GM19328 (cell line): ENCODE measurements around the gene MAPK8.

Experiments
- ATAC-seq: cut with Tn5 transposase; IDR thresholded peaks from one replicate; pipeline ENCODE4 v1.9.1; 2021; ENCODE audit warnings: mild to moderate bottlenecking, moderate library complexity; ENCODE audit not compliant: unreplicated experiment

Gene MAPK8

DNA sequence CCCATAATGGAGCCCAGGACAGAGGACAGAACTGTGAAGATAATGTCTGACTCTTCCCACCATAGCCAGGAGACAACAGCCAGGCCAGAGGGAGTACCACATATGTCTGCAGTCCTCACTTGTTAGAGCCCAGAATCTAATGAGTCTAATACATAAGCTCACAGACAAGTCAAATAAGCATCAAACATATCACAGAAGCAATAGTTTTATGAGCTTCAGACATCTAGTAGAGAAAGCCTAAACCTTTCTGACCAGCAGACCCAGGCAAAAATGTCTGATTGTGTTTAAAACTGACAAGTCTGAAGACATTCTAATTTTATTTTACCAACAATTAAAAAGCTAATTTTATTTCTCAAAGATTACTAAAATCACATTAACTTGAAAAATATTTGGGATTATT, 75.5 kb downstream of the MAPK8 start:
- ATAC-seq: no peak

GRCh38 chr10:48382982-48383381, 76.5 kb downstream of the MAPK8 start:
- no peak for ATAC-seq

DNA sequence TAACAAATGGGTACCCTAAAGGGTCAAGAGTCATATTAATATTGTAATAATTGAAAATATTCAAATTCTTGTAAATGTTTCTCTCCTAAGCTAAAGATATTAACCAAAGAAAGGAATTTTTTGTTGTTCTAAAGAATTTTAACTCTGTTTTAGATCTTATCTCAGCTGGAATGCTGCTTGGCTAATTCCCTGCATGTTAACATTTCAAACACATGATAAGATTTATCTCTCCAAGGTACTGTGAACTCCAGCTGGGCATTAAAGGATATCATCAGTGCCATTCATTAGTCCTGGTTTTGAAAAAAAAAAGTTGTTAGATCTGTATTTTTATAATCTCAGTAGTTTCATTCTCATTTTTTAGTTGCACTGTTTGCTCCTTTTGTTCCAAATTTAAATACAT, 76.9 kb downstream of the MAPK8 start:
- ATAC-seq: no peak

- no peak for ATAC-seq
Observed at GRCh38 chr10:48384699-48384982, 78.2 kb downstream of the MAPK8 start.

GRCh38 chr10:48389272-48389671, 82.8 kb downstream of the MAPK8 start:
- no peak for ATAC-seq

GRCh38 chr10:48389846-48390557, 83.5 kb downstream of the MAPK8 start:
- ATAC-seq: no peak

- ATAC-seq: no peak
Observed at GRCh38 chr10:48390558-48390871, 84.0 kb downstream of the MAPK8 start.

- ATAC-seq: no peak
Observed at GRCh38 chr10:48390933-48391845, 84.7 kb downstream of the MAPK8 start.

DNA sequence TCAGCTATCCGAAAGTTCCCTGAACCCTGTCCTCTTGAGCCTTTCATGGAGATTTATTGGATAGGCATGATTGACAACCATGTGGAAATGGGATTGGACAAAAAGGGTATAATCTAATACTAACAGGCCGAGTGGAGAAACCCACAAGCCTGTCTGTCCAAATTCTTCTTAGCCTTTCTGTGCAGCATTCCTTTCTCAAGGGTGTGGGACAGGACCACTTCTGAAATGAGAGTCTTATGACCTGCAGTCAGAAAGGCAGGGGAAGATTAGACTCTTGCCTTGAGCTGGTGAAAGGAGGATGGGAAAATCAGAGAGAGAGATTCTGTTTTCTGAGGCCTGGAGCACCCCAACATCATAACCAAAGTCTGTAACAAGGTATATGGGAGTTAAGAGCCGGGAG, 85.5 kb downstream of the MAPK8 start:
- ATAC-seq: no peak

GRCh38 chr10:48398261-48398660, 91.8 kb downstream of the MAPK8 start:
- no peak for ATAC-seq

GRCh38 chr10:48399056-48399541, 92.6 kb downstream of the MAPK8 start:
- ATAC-seq: no peak

GRCh38 chr10:48399551-48399950, 93.1 kb downstream of the MAPK8 start:
- ATAC-seq: no peak

- ATAC-seq: no peak
Observed at GRCh38 chr10:48400129-48400849, 93.8 kb downstream of the MAPK8 start.

- ATAC-seq: no peak
Observed at GRCh38 chr10:48400850-48401220, 94.4 kb downstream of the MAPK8 start.

- no peak for ATAC-seq
Observed at GRCh38 chr10:48404646-48405045, 98.2 kb downstream of the MAPK8 start.

DNA sequence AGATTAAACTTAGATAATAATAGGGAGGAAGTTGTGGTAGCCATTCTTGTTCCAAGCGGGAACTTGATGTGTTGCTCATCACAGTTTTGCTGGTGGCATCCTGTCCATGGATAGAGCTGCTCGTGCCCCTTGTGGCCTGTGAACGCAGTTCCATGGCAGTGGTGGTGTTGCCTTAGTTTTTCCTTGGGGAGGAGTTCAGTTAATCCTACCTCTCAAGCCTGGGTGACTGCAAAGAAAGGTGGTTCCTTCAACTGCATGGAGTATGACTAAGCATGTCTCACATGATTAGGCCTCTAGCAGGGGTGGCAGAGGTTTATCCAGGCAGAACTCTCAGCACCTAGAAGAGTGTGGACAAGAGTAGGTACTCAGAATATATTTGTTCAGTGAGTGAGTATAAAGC, 99.7 kb downstream of the MAPK8 start:
- ATAC-seq: no peak

DNA sequence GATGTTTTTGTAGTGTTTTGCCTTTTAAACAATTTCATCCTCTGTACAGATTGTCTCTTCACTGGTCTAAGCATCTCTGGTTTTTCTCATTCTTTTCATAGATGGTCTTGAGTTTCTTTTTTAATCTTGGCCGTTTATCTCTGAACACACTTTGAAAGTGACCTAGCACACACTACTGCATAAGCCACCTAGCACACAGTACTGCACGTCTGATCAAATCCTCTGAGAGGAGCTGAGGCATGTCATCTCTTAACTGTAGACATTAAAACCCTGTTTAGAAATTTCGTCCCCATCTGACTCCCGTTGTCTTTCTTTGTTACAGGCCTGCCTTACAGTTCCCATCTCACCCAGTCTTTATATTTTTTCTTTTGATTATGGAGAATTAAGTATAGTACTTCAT, 100.2 kb downstream of the MAPK8 start:
- no peak for ATAC-seq

DNA sequence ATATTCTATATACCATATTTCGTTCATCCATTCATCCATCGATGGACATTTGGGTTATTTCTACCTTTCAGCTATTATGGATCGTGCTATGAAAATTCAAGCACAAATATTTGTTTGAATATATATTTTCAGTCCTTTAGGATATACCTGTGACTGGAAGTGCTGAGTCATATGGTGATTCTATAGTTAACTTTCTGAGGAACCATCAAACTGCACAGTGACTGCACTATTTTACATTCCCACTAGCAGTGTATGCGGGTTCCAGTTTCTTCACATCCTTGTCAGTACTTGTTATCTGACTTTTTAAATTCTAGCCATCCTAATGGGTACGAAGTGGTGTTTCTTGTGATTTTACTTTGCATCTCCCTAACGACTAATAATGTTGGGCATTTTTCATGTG, 104.0 kb downstream of the MAPK8 start:
- no peak for ATAC-seq

DNA sequence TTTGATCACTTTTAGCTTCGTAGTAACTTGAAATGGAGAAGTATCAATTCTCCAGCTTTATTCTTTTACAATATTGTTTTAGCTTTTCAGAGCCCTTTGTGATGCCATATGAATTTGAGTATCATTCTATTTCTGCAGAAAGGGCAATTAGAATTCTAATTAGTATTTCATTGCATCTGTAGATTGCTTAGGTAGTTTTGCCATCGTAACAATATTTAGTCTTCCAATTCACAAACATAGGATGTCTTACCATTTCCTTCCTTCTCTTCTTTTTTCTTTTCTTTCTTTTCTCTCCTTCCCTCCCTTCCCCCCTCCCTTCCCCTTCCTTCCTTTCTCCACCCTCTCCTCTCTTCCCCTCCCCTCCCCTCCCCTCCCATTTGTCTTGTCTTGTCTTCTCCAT, 105.0 kb downstream of the MAPK8 start:
- ATAC-seq: no peak

GRCh38 chr10:48412081-48412480, 105.6 kb downstream of the MAPK8 start:
- ATAC-seq: no peak

GRCh38 chr10:48412933-48413332, 106.5 kb downstream of the MAPK8 start:
- ATAC-seq: no peak

DNA sequence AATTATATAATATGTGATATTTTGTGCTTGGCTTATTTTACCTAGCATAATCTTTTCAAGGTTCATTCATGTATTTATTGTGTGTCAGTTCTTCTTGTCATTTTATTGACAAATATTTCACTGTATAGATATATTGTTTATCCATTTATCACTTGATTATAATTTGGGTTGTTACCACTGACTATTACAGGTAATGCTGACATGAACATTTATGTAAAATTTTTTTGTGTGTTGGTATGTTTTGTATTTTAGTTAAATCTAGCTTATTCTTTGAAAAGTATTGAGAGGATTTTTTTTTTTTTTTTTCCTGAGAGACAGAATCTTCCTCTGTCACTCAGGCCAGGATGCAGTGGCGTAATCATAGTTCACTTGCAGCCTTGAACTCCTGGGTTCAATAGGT, 107.7 kb downstream of the MAPK8 start:
- no peak for ATAC-seq
